Measurements from ENCODE around the gene DPH1.
A peak's percentile ranks its signal among the peaks of the same experiment; 100 is the strongest.
"Not testable (repeated sequence)": the region's sequence is repeated elsewhere in the genome, so short reads cannot be mapped to it uniquely, and the experiment has no call there.

DPH1 gene

GRCh38 chr17:2029911-2030778 is at the start of gene DPH1:
Gene DPH1 (plus strand): TSS chr17:2030153. CDS start chr17:2030170, 17 bp downstream.
- peak; percentile 74 for DNase-seq (ENCODE audit: low spot score)

GRCh38 chr17:1980665-1981250 is 49.2 kb upstream of the DPH1 start:
- DNase-seq (ENCODE audit: low spot score), result no peak

- DNase-seq (ENCODE audit: low spot score), result not testable (repeated sequence)
Observed at GRCh38 chr17:1982793-1983366, 47.1 kb upstream of the DPH1 start.

DNA sequence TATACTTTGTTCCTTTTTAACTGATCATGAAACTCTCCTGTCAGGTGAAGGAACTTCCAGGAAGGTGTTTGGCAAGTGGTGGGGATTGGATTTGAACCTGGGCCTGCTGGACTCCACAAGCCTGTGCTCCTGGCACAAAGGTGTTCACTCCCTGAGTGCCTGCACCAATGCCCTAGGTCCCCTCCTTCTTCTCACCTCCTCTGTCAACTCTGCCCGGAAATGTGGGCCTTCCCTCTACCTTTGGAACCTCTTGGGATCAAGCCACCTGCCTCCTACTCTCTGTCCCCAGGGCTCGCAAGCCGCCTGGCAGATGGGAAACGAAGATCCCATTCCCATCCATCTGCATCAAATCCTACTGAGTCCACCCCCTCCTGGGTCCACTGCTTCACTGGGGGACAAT is 44.9 kb upstream of the DPH1 start:
- DNase-seq (ENCODE audit: low spot score), result no peak

DNA sequence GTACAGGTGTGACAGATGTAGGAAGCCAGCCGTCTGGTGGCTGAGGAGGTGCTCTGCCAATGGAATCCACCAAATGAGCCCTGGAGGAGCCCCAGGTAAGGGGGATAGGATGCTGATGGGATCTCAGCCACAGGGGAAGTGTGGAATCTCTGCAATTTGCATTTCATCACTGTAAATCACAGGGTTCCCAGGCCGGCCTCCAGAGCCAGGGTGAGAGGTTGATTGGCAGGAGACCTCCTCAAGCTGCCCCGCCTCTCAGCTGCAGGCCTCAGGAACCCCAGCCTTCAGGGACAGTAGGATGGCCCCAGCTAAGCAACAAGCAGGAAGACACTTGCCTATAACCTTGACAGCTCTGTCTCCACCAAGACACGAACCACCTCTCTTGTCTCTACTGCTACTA is 44.3 kb upstream of the DPH1 start:
- DNase-seq (ENCODE audit: low spot score), result no peak

- no peak for DNase-seq (ENCODE audit: low spot score)
Observed at GRCh38 chr17:1986783-1987451, 43.0 kb upstream of the DPH1 start.

DNA sequence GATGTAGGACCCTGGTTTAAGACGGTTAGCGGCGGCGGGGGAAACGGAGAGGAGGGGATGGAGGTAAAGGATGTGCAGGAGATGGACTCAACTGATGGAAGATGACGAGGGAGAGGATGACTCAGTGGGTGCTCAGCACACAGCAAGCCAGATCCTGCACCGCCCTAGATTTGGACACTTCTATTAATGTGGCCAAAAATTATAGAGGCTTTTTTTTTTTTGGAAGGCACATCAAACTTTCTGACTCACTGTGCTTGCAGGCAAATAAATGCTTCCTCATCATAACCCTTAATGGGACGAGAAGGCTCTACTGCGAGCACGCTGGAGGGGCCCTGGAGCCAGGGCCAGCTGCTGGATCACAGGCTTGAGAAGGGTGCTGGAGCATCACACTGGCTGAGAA is 40.8 kb upstream of the DPH1 start:
- DNase-seq (ENCODE audit: low spot score), result no peak

DNA sequence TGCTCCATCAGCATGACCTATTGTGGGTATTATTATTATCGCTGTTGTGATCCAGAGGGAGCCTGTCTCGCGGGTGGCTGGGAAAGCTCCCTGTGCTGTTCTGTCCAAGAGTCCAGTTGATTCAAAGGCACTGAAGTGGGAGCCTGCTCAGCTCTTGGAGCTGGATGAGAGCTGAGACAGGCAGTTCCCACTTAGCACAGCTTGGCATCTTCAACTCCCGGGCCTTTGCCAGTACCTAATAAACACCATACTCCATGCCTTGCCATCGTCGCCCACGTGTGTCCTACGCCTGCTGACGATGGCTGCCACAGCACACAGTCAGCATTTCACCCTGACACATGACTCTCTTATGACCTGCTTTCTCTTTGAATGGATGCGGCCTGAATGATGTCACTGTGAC is 37.4 kb upstream of the DPH1 start:
- DNase-seq (ENCODE audit: low spot score), result no peak

- no peak for DNase-seq (ENCODE audit: low spot score)
Observed at GRCh38 chr17:1994707-1995106, 35.2 kb upstream of the DPH1 start.

GRCh38 chr17:1995321-1995892 is 34.5 kb upstream of the DPH1 start:
- no peak for DNase-seq (ENCODE audit: low spot score)

DNA sequence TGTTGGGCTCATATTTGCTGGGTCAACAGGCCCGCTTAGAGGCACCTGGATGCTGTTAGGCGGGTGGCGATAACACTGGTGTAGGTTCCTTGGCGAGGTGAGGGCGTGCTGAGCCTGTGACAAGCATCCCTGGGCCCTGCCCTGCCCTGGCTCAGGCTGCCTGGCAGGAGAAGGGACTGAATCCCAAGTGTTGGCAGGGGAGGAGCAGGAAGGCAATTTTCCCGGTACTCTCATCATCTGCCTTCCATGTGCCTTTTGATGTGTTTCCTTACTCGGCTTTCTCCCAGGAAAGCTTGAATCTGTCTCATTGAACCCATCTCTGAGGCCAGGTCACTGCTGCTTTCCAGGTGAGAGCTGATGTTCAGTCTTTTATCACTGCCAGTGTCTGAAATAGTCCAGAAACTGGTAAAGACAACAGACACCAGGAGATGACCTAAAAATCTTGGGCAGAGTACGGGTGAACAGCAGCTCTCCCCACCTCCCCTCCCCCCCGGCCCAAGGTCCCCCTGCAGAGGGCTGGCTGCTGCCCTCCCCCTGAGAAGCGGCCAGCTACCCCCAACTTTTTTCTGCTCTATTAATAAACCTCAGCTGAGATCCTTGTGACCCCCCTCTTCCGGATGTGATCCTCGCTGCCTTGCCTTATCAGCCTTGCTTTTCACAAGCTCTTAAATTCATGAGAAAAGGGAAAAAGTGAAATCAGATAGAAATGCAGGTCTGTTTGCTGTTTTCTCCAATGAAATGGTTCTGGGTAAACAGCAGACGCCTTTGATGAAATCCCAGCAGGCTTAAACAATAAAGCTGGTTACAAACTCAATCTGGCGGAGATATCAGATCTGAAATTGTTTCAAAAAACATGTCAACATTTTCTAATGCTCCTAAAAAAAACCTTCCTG is 33.8 kb upstream of the DPH1 start:
- DNase-seq (ENCODE audit: low spot score), result no peak

DNA sequence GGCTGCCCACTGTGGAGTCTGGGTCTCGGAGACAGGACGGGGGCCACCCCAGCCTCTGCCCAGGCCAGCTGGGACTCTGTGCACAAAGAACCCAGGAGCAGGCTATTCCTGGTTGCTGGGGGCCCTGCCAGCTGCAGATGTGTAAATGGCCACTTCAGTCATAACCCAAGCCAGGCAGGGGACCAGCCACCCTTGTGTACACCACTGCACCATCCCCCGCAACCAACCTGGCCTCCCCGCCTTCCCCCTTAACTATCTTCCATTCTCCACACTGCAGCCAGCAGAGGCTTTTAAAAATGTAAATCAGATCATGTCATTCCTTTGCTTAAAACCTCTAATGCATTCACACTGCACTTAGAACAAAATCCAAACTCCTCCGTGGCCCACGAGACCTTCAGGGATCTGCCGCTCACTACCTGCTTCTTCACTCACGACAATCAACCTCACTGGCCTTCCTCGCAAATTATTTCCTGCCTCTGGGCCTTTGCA is 33.1 kb upstream of the DPH1 start:
- DNase-seq (ENCODE audit: low spot score), result no peak

DNA sequence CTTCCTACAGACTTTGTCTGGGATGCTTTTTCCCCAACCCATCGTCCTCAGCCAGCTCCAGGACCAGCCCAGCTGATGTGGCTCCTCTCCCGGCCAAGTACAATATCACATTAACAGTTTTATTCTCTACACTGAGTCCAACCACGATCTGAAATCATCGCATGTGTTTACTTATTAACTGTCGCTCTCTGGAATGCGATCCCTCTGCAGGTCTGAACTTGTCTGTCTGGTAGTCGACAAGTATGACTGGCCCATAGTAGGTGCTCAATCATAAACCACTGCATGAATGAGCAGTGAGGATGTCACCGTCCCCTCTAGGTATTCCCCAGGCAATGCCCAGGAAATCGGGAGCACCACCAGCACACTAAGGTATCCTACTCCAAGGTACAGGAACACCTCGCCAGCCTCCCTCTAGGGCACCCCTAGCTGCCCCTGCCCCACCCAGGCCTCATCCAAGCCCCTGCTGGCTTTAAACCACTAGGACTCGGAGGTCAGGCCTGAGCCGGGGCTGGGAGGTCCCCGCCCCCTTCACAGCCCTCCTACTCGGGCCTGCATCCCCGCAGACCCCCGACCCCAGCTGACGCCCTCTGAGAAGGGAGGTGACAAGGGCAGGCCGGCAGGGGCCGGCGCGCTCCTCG is 32.5 kb upstream of the DPH1 start:
- no peak for DNase-seq (ENCODE audit: low spot score)

DNA sequence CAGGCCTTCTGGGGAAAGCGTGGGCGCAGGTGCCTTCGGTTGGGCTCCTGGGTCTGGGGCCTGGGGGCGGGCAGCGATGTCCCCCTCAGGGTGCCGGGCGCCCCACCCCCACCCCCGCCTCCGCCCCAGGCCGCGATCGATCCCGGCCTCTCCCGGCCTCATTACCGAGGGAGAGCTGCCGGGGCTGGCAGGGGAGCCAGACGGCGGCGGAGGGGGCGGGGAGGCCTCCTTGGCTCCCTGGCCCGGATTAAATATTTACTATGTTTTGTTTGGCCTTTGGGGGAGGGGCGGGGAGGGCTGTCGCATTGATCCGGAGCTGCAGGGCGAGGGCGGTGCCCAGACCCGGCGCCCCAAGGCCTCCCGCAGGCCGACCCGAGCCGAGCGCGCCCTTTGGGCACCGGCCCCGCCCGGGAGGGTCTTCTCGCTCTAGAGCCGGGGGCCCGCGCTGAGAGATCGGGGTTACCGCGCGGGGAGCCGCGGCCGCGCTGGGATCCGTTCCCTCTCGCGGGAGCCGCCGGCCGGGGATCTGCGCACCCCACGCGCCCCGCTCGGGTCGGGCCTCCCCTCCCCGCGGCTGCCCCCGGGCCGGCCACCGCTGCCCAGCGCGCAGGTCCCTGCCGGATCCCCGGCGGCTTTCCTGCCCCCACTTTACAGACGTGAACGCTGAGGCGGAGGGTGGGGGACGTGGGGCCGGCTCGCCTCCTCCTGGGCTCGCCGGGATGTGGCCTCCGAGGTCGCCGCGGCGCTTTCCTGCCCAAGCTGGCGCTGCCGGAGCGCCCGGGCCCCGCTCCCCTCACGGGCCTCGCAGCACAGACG is 31.8 kb upstream of the DPH1 start:
- DNase-seq (ENCODE audit: low spot score), result no peak

GRCh38 chr17:1999557-2000251 is 30.2 kb upstream of the DPH1 start:
- DNase-seq (ENCODE audit: low spot score), result peak; percentile 55

DNA sequence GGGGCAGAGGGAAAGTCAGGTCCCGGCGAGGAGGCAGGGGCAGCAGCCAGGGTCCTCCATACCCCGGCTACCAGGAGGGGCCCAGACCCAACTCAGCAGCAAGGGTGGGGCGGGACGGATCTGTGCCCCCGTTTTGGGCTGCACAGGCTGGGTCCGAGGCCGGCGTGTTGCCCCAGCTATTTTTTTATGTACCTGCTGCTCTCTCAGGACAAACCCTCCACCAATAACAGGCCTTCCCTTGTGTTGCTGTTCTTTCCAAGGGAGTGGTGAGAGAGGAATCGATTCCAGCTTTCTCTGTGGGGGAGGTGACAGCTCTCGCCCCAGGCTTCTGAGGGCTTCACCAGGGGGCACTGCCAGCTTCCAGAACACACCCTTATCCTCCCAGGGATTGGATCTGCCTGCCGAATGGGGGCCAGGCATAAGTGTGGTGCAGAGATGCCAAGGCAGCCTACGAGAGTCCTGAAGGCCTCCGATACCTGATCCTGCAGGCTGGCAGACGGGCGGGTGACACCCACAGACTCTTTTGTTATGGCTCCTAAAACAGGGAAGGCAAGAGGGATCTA is 27.1 kb upstream of the DPH1 start:
- DNase-seq (ENCODE audit: low spot score), result no peak

DNA sequence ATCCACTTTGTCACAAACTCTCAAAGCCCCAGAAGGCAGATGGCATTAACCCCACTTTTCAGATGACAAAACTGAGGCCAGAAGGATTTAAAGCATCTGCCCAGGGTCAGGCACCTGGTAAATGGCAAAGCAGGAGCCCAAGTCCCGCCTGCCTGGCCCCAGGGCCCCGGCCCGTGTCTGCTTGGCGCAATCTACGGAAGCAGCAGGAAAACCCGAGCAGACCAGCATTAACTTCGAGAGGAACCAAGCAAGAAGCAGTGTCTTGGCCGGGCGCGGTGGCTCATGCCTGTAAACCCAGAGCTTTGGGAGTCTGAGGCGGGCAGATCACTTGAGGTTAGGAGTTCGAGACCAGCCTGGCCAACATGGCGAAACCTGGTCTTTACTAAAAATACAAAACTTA is 26.4 kb upstream of the DPH1 start:
- DNase-seq (ENCODE audit: low spot score), result no peak

- DNase-seq (ENCODE audit: low spot score), result no peak
Observed at GRCh38 chr17:2004435-2004952, 25.5 kb upstream of the DPH1 start.

Data from pons (tissue), 1 donor.